ENCODE measurements around the gene IFNA5.

DNA sequence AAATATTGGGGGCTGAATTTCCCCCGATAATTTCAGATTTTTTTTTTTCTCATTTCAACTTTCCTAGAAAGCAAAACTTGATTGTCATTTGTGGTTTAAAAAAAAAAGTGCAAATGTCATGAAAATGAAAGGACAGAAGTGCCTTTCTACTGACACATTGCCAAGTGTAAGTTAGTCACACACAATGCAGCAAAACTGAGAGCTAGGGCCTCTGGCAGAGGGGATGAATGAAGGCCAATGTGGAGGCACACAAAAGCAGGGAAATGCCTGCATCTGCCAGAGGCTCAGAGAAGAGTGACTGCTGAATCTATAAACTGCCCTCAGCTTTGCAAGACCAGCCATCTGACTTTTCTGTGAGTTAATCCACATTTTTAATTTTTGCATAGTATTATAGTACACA, 6.8 kb upstream of the IFNA5 start:
- no peak for TF ChIP-seq CBX3 (IDR thresholded peaks at IDR 0.05; ENCODE audit: low read depth)
- TF ChIP-seq, protein P1, sequence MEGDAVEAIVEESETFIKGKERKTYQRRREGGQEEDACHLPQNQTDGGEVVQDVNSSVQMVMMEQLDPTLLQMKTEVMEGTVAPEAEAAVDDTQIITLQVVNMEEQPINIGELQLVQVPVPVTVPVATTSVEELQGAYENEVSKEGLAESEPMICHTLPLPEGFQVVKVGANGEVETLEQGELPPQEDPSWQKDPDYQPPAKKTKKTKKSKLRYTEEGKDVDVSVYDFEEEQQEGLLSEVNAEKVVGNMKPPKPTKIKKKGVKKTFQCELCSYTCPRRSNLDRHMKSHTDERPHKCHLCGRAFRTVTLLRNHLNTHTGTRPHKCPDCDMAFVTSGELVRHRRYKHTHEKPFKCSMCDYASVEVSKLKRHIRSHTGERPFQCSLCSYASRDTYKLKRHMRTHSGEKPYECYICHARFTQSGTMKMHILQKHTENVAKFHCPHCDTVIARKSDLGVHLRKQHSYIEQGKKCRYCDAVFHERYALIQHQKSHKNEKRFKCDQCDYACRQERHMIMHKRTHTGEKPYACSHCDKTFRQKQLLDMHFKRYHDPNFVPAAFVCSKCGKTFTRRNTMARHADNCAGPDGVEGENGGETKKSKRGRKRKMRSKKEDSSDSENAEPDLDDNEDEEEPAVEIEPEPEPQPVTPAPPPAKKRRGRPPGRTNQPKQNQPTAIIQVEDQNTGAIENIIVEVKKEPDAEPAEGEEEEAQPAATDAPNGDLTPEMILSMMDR (IDR thresholded peaks at IDR 0.05 in 2 of 3, conservative IDR thresholded peaks at IDR 0.05 in 1 of 3; ENCODE audit: borderline replicate concordance in 1 of 3, insufficient read depth in 1 of 3, low read depth in 2 of 3, low read length in 2 of 3) = no peak
- no peak for TF ChIP-seq EZH2phosphoT487 (IDR thresholded peaks at IDR 0.05; ENCODE audit: borderline replicate concordance)
- no peak for TF ChIP-seq MAX (IDR thresholded peaks at IDR 0.05)
- TF ChIP-seq YY1 (IDR thresholded peaks at IDR 0.05; ENCODE audit: extremely low read depth, insufficient replicate concordance, low read depth, low read length) = no peak
- TF ChIP-seq EZH2 (IDR thresholded peaks at IDR 0.05) = no peak
- no peak for TF ChIP-seq POLR2A (IDR thresholded peaks at IDR 0.05; ENCODE audit: borderline replicate concordance, extremely low read depth, insufficient read depth, insufficient read length)

All from HCT116 (cell line).